ENCODE measurements around the gene ADORA2B.
A peak's percentile ranks its signal among the peaks of the same experiment; 100 is the strongest.

Gene ADORA2B

DNA sequence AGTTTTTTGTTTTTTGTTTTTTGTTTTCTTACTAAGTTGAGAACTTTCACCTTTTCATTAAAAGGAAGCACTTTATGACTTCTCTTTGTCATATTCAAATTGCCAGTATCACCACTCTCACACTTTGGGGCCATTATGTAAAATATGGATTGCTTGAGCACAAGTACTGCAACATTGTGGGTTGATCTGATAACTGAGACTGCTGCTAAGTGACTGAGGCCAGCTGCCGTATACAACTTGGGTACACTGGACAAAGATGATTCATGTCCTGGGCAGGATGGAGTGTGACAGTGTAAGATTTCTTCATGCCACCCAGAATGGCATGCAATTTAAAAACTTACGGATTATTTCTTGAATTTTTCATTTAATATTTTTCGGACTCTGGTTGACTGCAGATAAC is 62.5 kb downstream of the ADORA2B start:
- no peaks in the 10 kb centered on the region for H3K4me1 Mint-ChIP-seq
- H3K27ac Mint-ChIP-seq = no peak overlapping the region
- TF ChIP-seq, protein P1, sequence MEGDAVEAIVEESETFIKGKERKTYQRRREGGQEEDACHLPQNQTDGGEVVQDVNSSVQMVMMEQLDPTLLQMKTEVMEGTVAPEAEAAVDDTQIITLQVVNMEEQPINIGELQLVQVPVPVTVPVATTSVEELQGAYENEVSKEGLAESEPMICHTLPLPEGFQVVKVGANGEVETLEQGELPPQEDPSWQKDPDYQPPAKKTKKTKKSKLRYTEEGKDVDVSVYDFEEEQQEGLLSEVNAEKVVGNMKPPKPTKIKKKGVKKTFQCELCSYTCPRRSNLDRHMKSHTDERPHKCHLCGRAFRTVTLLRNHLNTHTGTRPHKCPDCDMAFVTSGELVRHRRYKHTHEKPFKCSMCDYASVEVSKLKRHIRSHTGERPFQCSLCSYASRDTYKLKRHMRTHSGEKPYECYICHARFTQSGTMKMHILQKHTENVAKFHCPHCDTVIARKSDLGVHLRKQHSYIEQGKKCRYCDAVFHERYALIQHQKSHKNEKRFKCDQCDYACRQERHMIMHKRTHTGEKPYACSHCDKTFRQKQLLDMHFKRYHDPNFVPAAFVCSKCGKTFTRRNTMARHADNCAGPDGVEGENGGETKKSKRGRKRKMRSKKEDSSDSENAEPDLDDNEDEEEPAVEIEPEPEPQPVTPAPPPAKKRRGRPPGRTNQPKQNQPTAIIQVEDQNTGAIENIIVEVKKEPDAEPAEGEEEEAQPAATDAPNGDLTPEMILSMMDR (IDR thresholded peaks at IDR 0.05; ENCODE audit: unreplicated experiment in 3 of 3) = no peak
- no peak overlapping the region for H3K4me3 Mint-ChIP-seq
- peaks cover 84% of the 10 kb centered on the region for H3K36me3 Mint-ChIP-seq (ENCODE audit: low read depth)
- no peaks in the 10 kb centered on the region for H3K27me3 Mint-ChIP-seq (ENCODE audit: low read depth)
- H3K9me3 Mint-ChIP-seq = no peaks in the 10 kb centered on the region

DNA sequence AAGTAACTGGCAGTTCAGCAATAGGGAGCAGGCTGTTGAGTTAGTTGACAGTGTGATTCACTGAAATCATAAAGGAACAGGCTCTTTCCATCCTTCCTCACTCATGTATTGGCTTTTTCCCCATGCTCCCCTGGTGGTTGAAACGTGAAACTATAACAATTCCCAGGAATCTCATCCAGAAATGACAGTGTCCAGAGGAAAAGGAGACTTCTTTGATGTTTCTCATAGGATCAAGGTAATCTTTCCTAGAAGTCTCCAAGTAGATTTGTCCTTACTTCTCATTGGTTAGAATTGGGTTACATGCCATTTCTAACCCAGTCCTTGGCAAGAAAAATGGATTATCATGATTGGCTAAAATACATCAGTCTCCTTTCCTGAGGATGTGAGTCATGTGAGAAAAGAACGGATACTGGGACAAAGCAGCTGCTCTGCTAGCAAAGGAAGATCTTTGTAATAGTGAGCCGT is 69.0 kb downstream of the ADORA2B start:
- Mint-ChIP-seq H3K27me3 (ENCODE audit: low read depth) (no peaks in the 10 kb centered on the region), H3K36me3 (ENCODE audit: low read depth) (peaks cover 56% of the 10 kb centered on the region), H3K4me1 (no peaks in the 10 kb centered on the region), H3K27ac (no peak overlapping the region), H3K4me3 (no peak overlapping the region), H3K9me3 (no peaks in the 10 kb centered on the region)
- TF ChIP-seq, protein P1 (IDR thresholded peaks at IDR 0.05; ENCODE audit: unreplicated experiment in 3 of 3) = peak; percentile 36 to 54 (median 39)

DNA sequence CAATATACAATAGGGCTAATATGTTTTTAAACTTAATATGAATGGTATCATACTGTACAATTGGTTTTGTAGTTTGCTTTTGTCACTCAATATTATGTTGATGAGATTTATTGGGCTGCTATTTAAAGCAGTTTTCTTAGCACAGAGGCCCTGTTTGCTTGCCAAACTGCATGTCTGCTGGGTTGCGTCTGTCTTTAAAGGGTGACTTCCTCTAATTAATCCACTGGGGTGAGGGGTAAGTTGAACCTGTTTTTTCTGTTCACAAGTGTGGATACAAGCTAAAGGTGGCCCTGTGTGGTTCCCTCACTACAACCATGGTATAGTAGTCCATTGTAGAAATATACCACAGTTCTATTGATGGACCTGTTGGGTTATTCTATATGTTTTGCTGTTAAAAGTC is 74.4 kb downstream of the ADORA2B start:
- H3K4me3 Mint-ChIP-seq = no peak overlapping the region
- TF ChIP-seq, protein P1 (IDR thresholded peaks at IDR 0.05; ENCODE audit: unreplicated experiment in 3 of 3) = no peak
- H3K4me1 Mint-ChIP-seq = no peaks in the 10 kb centered on the region
- H3K36me3 Mint-ChIP-seq (ENCODE audit: low read depth) = peaks cover 65% of the 10 kb centered on the region
- H3K27me3 Mint-ChIP-seq (ENCODE audit: low read depth) = no peaks in the 10 kb centered on the region
- H3K27ac Mint-ChIP-seq = no peak overlapping the region
- no peaks in the 10 kb centered on the region for H3K9me3 Mint-ChIP-seq

DNA sequence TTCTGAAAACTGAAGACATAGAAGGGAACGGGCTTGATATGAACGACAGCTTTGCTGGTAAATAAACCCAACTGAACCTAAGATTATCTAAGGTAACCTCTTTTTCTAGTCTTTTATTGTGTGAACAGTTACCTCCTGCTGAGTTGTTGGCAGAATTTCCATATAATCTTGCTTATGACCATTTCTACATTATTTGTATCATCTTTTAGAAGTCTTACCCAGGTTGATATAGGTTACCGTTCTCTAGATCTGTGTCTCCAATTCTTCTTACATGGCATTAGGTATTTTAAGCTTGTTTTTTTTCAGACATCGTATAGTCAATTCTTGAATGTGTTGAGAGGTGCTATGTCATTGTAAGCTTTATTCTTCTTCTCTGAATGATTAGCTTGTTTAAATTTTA is 79.0 kb downstream of the ADORA2B start:
- Mint-ChIP-seq H3K9me3 (no peaks in the 10 kb centered on the region), H3K27ac (no peak overlapping the region), H3K4me3 (no peak overlapping the region), H3K36me3 (ENCODE audit: low read depth) (peaks cover 78% of the 10 kb centered on the region), H3K4me1 (no peaks in the 10 kb centered on the region), H3K27me3 (ENCODE audit: low read depth) (no peaks in the 10 kb centered on the region)
- TF ChIP-seq, protein P1 (IDR thresholded peaks at IDR 0.05; ENCODE audit: unreplicated experiment in 3 of 3) = no peak

DNA sequence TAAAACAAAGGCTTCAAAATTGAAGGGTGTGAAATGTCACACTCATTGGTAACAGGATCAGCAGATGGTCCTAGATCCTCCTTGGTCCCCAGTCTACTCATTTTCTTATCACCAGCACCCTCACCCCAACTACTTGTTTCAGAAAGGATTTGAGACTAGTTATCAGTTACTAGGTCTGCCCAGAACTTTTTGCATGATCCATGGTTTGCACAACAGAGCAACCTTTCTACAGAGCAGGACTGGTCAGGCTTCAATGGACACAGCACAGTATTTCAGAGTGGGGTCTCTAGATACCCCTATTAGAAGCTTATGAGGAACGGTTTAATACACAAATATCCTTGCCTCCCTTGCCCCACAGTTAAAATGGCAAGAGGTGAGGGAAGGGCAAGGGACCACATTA is 80.3 kb downstream of the ADORA2B start:
- Mint-ChIP-seq H3K27me3 (ENCODE audit: low read depth) (no peaks in the 10 kb centered on the region), H3K4me1 (no peaks in the 10 kb centered on the region), H3K4me3 (no peak overlapping the region), H3K36me3 (ENCODE audit: low read depth) (peaks cover 82% of the 10 kb centered on the region), H3K27ac (no peak overlapping the region), H3K9me3 (no peaks in the 10 kb centered on the region)
- TF ChIP-seq, protein P1 (IDR thresholded peaks at IDR 0.05; ENCODE audit: unreplicated experiment in 3 of 3) = no peak
